HG03039 (cell line): Measurements from ENCODE around the gene MYO18A.

Experiments used
- ATAC-seq: cut with Tn5 transposase; IDR thresholded peaks from one replicate; pipeline ENCODE4 v1.9.1; 2021; ENCODE audit warnings: mild to moderate bottlenecking, moderate library complexity; ENCODE audit not compliant: unreplicated experiment

The MYO18A gene

DNA sequence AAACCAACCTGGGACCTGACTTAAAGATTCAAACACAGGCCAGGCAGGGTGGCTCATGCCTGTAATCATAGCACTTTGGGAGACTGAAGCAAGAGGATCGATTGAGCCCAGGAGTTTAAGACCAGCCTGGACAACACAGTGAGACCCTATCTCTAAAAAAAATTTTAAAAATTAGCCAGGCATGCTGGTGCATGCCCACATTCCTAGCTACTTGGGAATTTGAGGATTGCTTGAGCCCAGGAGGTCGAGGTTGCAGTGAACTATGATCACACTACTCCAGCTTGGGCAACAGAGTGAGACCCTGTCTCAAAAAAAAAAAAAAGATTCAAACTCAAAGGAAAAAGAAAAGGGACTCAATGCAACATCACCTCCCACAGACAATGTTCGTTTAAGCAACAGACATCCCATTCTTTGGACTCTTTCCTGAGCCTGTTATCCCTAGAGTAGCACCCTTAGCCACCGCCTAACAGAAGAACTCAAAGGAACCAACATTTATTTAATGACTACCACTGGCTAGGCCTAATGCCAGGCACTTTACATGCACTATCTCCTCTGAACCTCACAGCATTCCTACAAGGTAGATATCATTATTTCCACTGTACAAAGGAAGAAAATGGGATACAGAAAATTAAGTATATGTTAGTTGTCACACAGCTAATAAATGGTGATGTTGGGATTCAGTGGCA, 12.7 kb downstream of the MYO18A start:
- ATAC-seq = no peak

DNA sequence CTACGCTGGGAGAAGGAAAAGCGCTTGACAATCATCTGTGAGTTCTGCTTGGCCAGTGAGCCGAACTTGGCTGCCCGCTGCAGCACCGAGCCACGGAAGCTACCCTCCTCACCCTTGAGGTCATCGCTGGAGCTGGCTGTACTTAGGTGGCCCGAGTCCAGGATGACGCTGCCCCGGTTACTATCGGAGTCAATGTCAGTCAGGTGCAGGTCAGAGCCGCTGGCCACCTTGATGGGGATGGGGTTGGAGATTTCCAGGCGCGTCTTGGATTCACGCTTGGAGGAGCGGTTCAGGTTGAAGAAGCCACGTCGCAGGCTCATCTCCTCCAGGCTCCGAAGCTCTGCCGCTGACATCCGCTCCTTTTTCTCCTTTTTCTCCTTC, 13.7 kb downstream of the MYO18A start:
- ATAC-seq = no peak

DNA sequence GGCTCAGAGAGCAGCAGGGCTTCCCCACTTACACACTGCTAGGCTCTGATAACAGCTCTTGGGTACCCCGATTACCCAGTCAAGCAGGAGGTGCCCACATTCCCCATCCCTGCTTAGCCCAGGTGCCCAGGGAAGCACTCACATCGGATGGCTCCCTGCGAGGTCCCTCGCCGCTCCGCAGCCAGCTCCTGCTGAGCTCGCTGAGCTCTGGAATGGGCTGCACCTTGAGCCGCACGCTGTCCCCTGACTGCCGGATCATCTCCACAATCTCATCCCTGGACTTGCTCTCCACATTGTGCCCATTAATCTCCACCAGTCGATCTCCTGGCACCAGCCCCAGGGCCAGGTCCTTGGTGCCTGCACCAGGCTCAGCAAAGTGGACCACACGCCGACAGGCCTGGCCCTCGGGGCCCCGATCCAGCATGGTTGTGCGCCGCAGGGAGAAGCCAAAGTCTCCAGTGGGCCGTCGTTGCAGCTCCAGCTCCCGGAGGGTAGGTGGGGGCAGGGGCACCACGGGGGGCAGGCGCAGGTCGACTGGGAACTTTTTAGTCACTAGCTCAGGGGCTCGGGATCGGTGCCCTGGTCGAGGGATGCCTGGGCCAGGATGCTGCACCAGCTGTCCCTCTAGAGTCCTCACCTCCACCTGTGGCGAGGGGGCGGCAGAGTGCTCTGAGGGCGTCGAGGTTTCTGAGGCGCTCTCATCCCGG, 14.2 kb downstream of the MYO18A start:
- no peak for ATAC-seq

DNA sequence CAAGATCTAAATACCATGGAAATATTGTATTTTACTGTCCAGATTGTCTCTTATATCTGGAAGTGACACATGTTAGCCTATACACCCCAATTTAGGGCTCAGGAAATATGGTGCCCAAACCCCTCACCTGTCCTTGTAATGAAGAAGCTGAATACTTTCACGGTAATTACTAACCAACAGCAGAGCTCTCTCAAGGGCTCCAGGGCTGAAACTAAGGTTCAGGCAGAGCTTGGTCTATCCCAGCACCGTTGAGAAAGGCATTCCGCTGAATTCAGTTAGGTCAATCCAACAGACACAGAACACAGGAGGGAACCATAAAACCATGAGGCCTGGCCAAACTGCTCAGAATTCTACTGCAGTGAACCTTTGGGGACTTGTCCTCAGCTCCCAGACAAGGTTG, 14.9 kb downstream of the MYO18A start:
- no peak for ATAC-seq

DNA sequence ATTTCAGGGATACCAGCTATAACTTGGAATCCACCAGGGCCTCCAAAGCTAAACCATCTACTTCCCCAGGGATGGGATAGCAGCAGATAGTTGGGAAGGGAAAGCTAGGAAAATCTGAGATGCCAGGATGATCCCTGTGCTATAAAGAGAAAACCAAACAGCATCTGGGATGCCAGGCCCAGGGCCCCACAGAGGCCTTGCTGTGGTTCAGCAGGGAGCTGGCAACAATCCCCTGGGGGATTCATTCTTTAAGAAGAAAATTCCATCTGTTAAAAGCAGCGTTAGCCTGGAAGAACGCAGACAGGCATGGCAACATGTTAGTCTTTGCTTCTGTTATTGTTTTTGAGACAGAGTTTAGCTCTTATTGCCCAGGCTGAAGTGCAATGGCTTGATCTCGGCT, 16.6 kb downstream of the MYO18A start:
- ATAC-seq = no peak

DNA sequence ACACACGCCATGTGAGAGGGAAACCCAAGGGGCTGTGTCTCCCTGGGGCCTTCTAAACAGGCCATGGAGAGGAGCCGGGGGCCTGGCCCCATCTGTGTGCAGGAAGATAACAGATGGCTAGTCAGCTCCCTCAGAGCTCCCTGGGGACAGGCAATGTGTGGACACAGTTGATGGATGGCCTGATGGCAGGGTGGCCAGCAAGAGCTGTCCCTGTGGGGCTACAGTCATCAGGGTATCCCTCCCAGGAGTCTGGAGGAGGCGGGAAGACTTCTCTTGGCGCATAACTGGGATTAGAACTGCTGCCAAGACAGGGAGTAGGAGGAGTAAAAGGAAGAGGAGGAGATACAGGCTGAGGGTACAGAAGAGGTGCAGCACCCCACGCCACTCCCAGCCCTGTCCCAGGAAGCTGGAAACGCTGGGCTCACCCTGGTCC, 17.3 kb downstream of the MYO18A start:
- no peak for ATAC-seq

DNA sequence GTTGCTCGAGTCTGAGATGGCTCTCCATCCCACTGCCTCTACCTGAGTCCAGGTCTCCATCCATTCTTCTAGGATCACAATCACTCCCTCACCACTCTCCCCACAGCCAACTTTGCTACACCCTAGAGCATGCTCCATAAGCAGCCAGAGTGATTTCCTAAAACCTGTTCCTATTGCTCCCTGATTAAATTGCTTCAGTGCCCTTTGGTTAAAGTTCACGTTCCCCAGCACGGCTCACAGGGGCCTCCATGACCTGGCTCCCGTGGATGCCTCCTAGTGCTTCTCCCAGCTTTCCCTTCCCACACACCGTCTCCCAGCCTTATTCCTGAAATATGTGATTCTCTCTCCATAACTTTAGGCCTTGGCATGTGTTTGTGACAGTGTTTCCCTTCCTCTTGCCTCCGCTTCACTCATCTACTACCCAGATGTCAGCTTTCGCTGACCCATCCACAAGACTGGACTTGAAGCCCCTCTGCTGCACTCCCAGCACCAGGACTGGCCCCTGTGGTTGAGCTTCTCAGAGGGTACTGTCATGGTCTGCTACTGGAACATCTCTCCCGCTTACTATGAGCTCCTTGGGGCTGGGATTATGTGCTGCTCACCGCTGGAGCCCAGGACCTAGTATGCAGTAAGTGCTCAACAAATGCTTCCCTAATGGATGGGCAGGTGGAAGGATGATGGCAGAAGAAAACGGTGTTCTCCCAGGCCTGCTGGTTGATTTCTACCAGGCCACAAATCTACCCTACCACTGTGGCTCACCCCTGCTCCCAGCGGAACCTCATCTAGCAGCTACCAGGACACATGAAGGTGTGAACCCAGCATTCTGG, 17.9 kb downstream of the MYO18A start:
- no peak for ATAC-seq

DNA sequence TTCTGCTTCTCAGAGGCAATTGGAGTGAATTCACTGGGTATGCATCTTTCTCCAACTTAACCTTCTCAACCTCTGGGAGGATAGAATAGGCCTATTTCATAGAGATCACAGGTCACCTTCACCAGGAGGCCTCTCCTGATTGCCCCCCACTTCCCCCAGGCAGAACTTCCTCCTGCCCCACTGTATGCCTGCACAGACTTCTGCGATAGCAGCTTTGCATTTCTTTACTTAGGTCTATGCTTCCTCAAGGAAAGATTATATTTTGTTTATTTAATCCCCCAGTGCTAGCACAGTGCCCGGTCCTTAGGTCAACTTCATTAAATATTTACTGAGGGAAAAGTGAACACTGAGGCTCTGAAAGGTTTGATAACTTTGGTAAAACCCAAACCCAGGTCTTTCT, 19.9 kb downstream of the MYO18A start:
- ATAC-seq = no peak

DNA sequence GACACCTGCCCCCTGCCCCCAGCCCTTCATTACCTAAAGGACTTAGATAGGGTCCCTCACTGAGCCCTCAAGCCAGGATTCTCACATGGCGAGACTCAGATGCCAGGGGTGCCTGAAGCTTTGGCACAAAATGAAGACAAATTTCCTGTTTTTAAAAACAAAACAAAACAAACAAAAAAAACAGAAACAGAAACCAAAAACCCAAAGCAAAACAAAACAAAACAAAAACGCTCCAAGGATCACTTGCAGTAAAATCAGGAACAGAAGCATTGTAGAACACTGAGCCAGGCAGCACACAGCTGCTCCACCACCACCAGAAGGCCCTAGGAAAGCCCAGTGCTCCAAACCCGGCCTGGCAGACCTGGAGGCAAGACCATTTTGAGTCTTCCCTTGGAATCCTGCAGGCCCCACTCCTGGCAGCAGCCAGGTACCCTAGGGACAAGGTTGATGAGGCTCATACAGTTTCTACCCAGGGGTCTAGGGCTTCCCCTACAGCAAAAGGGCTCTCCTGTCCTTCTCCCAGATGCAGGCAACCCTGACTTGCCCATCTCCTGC, 20.8 kb downstream of the MYO18A start:
- ATAC-seq = no peak

DNA sequence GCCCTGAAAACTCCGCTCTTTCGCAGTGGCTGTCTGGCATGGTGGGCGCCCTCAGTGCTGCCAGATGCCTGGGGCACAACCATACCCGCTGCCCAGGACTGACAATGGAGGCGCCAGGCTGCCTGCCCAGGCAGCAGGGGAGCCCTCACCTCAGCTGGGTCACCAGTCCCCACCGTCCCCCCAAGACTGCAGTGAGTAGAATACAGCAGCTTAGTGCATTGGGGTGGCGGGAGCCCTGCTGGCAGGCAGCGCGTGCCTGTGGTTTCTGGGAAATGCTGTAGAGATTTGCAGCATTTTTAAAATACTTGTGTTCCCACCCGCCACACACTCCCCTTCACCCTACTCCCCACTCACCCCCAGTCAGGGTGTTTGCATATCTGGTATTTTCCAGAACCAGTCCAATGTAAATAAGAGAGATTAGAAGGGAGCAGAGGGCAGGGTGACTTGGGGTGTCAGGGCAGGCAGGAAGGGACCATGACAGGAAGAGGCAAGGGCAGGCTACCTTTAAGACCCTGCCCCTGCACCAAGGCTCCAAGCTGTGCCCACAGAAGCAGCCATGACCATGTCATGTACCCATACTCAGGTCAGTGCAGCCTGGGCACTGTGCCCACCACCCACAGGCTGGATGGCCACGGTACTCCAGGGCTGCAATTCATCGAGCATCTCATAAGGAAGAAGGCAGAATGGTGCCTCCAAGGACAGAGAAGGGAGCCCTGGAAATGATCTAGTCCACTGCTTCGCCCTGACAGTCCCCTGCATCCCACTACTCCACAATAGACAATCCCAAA, 21.5 kb downstream of the MYO18A start:
- no peak for ATAC-seq

DNA sequence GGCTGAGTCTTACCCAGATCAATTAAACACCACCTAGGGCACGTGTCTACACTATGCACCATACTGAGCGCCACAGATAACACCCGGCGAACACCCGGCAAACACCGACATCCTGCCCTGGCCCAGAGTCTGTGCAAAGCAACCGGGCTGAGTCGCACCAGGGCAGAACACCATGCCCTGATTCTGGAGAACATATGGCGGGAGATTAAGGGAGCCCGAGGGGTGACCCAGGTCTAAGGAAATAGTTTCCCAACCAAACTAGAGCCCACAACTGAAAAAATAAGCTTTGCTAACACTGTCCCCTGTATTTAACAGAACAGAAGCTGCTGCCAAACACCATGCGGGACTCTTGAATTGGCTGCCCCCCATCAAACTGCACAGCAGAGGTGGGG, 22.1 kb downstream of the MYO18A start:
- ATAC-seq = no peak

DNA sequence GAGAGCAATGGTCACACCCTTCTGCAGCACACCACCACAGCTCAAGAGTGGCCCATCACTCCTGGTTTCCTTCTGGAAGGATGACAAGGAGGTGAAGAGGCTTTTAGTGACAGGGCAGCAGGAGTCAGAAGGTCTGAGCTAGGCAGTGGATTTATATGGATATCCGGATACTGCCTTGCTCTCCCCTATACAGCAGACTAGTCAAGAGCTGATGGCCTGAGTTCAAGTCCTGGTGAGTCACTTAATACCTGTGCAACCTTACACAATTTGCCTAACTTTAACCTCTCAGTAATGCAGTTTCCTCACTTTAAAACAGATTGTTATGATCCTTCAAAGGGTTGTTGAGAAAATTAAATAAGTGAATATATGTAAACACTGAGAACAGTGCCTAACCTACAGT, 22.9 kb downstream of the MYO18A start:
- no peak for ATAC-seq

DNA sequence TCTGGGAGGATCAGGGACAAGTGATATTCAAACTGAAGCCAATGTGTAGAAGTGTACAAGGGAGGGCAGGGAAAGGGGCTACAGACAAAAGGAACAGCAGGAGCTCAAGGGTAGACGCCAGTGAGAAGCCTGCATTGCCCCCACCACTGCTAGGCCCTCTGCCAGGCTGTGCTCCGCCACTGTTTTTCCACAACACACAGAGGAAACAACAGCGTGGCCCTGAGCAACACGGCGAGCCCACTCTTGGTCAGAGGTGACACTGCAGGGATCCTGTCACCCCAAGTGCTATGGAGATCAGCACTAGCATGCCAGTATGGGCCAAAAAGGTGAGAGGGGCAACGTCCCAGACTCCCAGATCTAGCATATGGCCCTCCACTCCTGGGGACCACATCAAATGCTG, 23.4 kb downstream of the MYO18A start:
- no peak for ATAC-seq

DNA sequence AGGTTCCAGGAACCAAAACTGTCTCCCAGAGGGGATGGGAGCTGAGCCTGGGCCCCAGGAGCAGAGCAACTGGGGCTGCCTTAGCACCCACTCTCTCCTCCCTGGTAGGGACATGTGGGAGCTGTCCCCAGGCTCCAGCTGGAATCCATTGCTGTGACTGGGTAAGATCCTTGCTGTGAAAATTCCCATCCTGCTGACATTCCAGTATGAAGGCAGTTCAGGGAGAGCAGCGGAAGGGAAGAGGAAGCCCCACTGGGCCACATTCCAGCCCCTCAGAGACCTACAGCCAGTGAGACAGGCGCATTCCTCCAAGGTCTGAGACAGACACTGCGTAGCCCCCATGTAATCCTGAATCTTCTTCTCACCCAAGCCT, 24.2 kb downstream of the MYO18A start:
- ATAC-seq = no peak

DNA sequence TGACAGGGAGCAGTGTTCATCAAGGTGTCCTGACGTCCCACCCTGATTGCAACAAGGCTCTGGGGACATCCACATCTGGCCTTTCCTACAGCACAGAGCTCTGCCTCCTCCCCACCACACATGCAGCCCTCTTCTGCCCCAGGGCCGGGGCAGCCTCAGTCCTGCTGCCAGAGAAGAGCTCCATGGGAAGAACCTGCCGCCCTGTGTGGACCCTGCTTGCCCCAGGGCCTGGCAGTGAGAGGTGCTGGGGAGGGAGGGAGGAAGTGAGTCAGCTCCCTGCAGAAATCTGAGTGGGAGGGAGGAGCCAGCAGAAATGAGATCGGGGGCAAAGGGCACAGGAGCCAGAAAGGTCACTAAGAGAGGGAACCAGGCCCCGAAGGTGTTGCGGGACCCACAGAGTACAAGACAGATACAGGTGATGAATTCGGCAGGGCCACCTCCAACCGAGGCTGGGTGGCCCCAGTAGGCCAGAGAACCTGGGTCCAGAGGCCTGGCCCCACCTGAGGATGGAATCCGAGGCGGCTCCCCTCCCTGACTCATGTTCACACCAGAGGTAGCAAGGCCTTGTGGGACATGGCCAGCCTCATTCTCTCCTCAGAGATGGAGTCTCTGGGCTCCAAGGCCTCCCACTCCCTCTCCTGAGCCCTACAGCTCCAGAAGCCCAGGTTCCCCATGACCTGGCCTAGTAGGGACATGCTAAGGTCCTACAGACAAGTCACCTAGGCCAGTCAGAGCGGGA, 24.8 kb downstream of the MYO18A start:
- ATAC-seq = no peak

DNA sequence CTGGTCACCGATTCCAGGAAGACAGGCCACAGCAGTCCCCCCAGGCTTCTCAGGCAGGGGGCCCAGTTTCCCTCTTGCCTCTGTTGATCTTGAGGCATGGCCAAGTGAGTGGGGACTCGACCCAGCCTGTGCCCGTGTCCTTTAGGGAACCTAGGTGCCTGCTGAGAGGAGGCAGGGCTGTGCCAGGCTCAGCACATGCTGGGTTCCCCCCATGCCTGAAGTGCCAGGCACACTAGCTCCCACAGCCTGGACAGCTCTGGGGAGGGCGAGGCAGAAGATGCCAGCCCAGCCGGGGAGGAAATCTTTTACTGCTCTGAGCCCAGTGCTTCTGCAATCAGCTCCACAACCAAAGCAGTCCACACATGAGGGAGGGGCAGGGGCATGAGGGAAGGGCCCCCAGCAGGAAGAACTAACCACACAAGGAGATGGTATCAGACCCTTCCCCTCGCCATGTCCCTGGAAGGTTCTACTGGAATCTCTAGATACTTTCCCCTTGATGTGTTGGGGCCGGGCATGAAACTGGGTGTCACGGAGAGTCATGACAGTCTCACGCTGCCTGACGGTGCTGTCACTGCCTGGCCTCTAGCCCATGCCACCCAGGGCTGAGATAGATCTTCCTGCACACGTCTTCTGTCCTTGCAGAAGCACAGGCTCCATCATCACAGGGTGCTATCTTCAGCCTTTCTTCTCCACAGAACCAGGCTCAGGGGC, 25.5 kb downstream of the MYO18A start:
- no peak for ATAC-seq

DNA sequence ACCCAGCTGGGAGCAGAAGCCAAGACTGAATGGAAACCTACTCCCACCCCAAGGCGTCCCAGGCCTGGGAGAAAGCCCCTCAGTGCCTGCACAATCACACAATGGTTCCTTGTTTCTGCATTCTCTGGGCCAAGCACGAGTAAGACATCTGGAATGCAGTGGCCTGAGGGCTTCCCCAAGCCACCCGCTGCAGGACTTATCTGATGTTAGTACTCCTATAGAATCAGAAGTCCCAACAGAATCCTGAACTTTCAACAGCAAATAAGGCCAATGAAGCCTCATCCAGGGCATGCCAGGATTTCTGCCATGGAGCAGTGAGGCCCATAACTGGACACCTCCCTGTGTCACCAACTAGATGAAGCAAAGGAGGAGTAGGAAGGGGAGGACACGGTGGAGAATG, 28.6 kb downstream of the MYO18A start:
- ATAC-seq = no peak

DNA sequence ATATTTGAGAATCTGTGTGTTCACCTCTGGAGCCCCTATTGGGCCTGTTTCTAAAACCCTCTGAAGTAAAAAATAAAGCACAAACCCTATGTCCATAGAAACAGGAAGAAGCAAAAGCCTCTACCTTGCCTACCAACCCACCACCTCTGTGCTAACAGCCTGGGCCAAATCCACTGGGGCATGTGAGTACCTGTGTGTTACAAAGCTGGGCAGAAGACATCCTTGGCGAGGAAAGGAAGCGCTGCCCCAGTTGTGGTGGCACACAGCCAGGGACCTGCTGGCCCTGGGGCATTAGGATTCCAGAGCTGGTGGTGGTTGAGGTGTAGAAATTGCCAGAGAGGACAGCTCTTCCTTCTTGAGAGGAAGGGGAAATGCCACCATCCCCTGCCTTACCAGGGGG, 30.0 kb downstream of the MYO18A start:
- ATAC-seq = no peak

DNA sequence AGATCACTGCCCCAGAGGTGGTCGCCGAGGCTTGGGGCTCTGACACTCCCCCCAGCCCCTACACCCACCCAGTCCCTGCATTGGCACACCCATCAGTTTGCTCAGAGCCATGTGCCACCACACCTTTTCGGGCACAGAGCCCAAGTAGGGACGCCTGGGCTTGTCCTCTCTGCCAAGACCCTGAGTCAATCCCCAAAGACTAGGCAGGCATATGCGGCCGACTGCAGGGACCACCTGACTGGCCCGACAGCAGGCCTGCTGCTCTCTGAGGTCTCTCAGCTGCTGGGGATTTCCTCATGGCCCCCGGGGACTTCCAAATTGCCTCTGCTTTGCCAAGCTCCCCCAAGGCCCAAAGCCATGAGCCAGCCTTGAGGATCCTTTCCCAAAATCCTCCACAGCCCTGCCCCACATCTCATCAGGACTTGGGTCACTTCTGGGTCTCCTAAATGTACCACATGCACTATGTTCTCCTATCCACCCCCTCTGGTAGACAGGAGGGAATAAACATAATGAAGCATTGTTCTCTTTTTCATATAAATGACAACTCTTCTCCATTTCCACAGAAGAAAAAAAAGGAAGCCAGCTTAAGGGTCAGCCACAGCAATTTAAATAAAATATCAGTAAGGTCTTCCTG, 30.6 kb downstream of the MYO18A start:
- no peak for ATAC-seq
